ENCODE results near the gene HBM.
A peak's percentile ranks its signal among the peaks of the same experiment; 100 is the strongest.
"Not testable (repeated sequence)": the region's sequence is repeated elsewhere in the genome, so short reads cannot be mapped to it uniquely, and the experiment has no call there.

The HBM gene

GRCh38 chr16:146646-147045 is 19.1 kb upstream of the HBM start:
- Histone ChIP-seq H3K79me2 (ENCODE audit: control insufficient read depth, insufficient read depth, low read length, poor library complexity) (no peaks in the 10 kb centered on the region), H3K18ac (ENCODE audit: low read length) (no peak overlapping the region), H4K12ac (ENCODE audit: low read depth, low read length) (no peak overlapping the region), H3K23ac (ENCODE audit: low read length) (no peak overlapping the region), H4K8ac (ENCODE audit: low read depth, low read length) (no peak overlapping the region), H2AFZ (ENCODE audit: insufficient read depth, low read length, poor library complexity) (no peak overlapping the region), H3K4me2 (ENCODE audit: low read length) (no peak overlapping the region), H2BK120ac (ENCODE audit: insufficient read depth, low read length, poor library complexity) (no peak overlapping the region), H3K9me3 (ENCODE audit: insufficient read depth, low read depth, low read length) (no peaks in the 10 kb centered on the region), H3K27ac (ENCODE audit: low read depth, low read length) (no peak overlapping the region), H4K91ac (ENCODE audit: low read depth, low read length) (no peak overlapping the region), H2AK5ac (ENCODE audit: low read length) (no peak overlapping the region), H3K9ac (ENCODE audit: low read length) (no peak overlapping the region), H3K4me1 (ENCODE audit: control insufficient read depth in 1 of 2, insufficient read depth in 2 of 2, low read length in 2 of 2) (no peaks in the 10 kb centered on the region), H2BK12ac (ENCODE audit: low read length) (no peak overlapping the region), H3K4ac (ENCODE audit: low read depth, low read length) (no peak overlapping the region), H3K79me1 (ENCODE audit: low read length) (no peaks in the 10 kb centered on the region), H3K4me3 (ENCODE audit: low read depth, low read length) (no peak overlapping the region), H2BK5ac (ENCODE audit: low read depth, low read length, poor library complexity) (no peak overlapping the region), H3K27me3 (ENCODE audit: insufficient read depth, low read length) (no peaks in the 10 kb centered on the region), H3K14ac (ENCODE audit: low read length) (no peak overlapping the region), H3K36me3 (ENCODE audit: control insufficient read depth in 1 of 2, insufficient read depth in 2 of 2, low read length in 2 of 2) (no peaks in the 10 kb centered on the region)
- peak; percentile 47 to 84 for DNase-seq
- no CpG with 5 or more reads among the region's 2 CpGs for WGBS (ENCODE audit: extremely low coverage, insufficient coverage, insufficient read length)

DNA sequence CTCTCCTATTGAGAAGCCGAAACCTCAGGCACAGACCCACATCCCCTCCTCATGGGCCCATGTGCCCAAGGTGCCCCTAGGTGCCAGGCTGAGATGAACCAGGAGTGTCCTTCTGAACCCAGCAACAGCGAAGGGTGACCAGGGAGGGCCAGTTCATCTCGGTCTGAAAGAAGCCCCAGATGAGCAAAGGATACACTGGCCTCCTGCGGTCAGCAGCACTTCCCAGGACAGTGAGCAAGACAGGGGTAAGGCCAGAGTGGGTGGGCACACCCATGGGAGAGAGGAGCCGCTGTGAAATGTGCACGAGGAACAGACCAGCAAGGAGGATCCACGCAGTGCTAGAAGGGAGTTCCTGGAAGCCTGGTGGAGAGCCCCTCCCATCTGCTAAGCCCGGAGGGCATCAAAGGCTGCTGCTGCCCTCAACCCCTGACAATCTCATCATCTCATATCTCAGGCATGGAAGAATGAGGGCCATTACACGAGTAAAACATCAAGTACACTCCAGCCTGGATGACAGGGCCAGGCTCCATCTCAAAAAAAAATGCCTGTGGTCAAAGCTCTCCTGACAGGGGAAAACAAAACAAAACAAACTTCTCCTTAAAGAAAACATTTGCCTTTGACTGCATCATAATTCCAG is 16.6 kb upstream of the HBM start:
- no peak overlapping the region for H3K9ac ChIP-seq (ENCODE audit: low read length)
- no peaks in the 10 kb centered on the region for H3K9me3 ChIP-seq (ENCODE audit: insufficient read depth, low read depth, low read length)
- no peaks in the 10 kb centered on the region for H3K79me2 ChIP-seq (ENCODE audit: control insufficient read depth, insufficient read depth, low read length, poor library complexity)
- DNase-seq = peak; percentile 95 to 97
- no peaks in the 10 kb centered on the region for H3K4me1 ChIP-seq (ENCODE audit: control insufficient read depth in 1 of 2, insufficient read depth in 2 of 2, low read length in 2 of 2)
- H2BK5ac ChIP-seq (ENCODE audit: low read depth, low read length, poor library complexity) = no peak overlapping the region
- H2BK120ac ChIP-seq (ENCODE audit: insufficient read depth, low read length, poor library complexity) = no peak overlapping the region
- no peak overlapping the region for H3K27ac ChIP-seq (ENCODE audit: low read depth, low read length)
- H2AFZ ChIP-seq (ENCODE audit: insufficient read depth, low read length, poor library complexity) = no peak overlapping the region
- H4K12ac ChIP-seq (ENCODE audit: low read depth, low read length) = no peak overlapping the region
- peaks cover 2% of the 10 kb centered on the region for H3K27me3 ChIP-seq (ENCODE audit: insufficient read depth, low read length)
- H3K79me1 ChIP-seq (ENCODE audit: low read length) = no peaks in the 10 kb centered on the region
- H4K8ac ChIP-seq (ENCODE audit: low read depth, low read length) = no peak overlapping the region
- H4K91ac ChIP-seq (ENCODE audit: low read depth, low read length) = no peak overlapping the region
- no peak overlapping the region for H3K4me3 ChIP-seq (ENCODE audit: low read depth, low read length)
- WGBS (ENCODE audit: extremely low coverage, insufficient coverage, insufficient read length) = no CpG with 5 or more reads among the region's 9 CpGs
- no peak overlapping the region for H3K14ac ChIP-seq (ENCODE audit: low read length)
- no peaks in the 10 kb centered on the region for H3K36me3 ChIP-seq (ENCODE audit: control insufficient read depth in 1 of 2, insufficient read depth in 2 of 2, low read length in 2 of 2)
- H3K4me2 ChIP-seq (ENCODE audit: low read length) = no peak overlapping the region
- no peak overlapping the region for H2BK12ac ChIP-seq (ENCODE audit: low read length)
- no peak overlapping the region for H3K23ac ChIP-seq (ENCODE audit: low read length)
- no peak overlapping the region for H2AK5ac ChIP-seq (ENCODE audit: low read length)
- H3K4ac ChIP-seq (ENCODE audit: low read depth, low read length) = no peak overlapping the region
- no peak overlapping the region for H3K18ac ChIP-seq (ENCODE audit: low read length)

- H3K14ac ChIP-seq (ENCODE audit: low read length) = no peak within 1 kb of the TSS
- H3K36me3 ChIP-seq (ENCODE audit: control insufficient read depth in 1 of 2, insufficient read depth in 2 of 2, low read length in 2 of 2) = no peaks in the 10 kb centered on the region
- peaks cover 5 to 6% of the 10 kb centered on the region in 2 experiments for H3K4me1 ChIP-seq (ENCODE audit: control insufficient read depth in 1 of 2, insufficient read depth in 2 of 2, low read length in 2 of 2)
- no peak within 1 kb of the TSS for H2AFZ ChIP-seq (ENCODE audit: insufficient read depth, low read length, poor library complexity)
- H3K27me3 ChIP-seq (ENCODE audit: insufficient read depth, low read length) = peaks cover 25% of the 10 kb centered on the region
- no peak for DNase-seq
- no peak within 1 kb of the TSS for H4K8ac ChIP-seq (ENCODE audit: low read depth, low read length)
- no peak within 1 kb of the TSS for H3K27ac ChIP-seq (ENCODE audit: low read depth, low read length)
- H2BK12ac ChIP-seq (ENCODE audit: low read length) = no peak within 1 kb of the TSS
- H3K4me3 ChIP-seq (ENCODE audit: low read depth, low read length) = no peak within 1 kb of the TSS
- no peak within 1 kb of the TSS for H3K18ac ChIP-seq (ENCODE audit: low read length)
- H2AK5ac ChIP-seq (ENCODE audit: low read length) = no peak within 1 kb of the TSS
- H3K23ac ChIP-seq (ENCODE audit: low read length) = no peak within 1 kb of the TSS
- H4K12ac ChIP-seq (ENCODE audit: low read depth, low read length) = no peak within 1 kb of the TSS
- no CpG with 5 or more reads among the region's 17 CpGs for WGBS (ENCODE audit: extremely low coverage, insufficient coverage, insufficient read length)
- H2BK120ac ChIP-seq (ENCODE audit: insufficient read depth, low read length, poor library complexity) = no peak within 1 kb of the TSS
- no peak within 1 kb of the TSS for H4K91ac ChIP-seq (ENCODE audit: low read depth, low read length)
- H3K79me2 ChIP-seq (ENCODE audit: control insufficient read depth, insufficient read depth, low read length, poor library complexity) = no peaks in the 10 kb centered on the region
- H3K9me3 ChIP-seq (ENCODE audit: insufficient read depth, low read depth, low read length) = peaks cover 4% of the 10 kb centered on the region
- no peaks in the 10 kb centered on the region for H3K79me1 ChIP-seq (ENCODE audit: low read length)
- no peak within 1 kb of the TSS for H3K9ac ChIP-seq (ENCODE audit: low read length)
- no peak within 1 kb of the TSS for H2BK5ac ChIP-seq (ENCODE audit: low read depth, low read length, poor library complexity)
- no peak within 1 kb of the TSS for H3K4ac ChIP-seq (ENCODE audit: low read depth, low read length)
- no peak within 1 kb of the TSS for H3K4me2 ChIP-seq (ENCODE audit: low read length)
Measured at GRCh38 chr16:152141-153128, 13.3 kb upstream of the HBM start, which contains the start of gene HBZ. HBZ (plus strand) TSS chr16:152644; CDS start chr16:152910, 266 bp downstream.

DNA sequence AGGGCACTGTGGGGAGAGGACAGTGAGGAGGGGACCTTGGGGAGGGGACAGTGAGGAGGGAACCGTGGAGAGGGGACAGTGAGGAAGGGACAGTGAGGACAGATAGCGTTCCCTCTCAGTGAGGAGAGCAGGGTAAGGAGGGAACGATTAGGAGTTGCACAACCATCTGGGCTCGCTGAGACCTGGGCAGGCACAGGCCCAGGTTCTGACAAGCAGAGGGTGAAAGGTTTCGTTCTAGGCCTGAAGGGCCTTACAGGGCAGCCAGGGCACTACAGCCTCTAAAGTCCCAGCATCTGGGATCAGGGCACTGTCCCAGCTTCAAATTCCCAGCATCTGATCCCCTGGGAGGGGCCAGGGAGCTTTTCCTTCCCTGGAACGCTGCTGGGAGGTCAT is 12.7 kb upstream of the HBM start:
- not testable (repeated sequence) for DNase-seq; H2BK12ac ChIP-seq (ENCODE audit: low read length); H3K4me1 ChIP-seq (ENCODE audit: control insufficient read depth in 1 of 2, insufficient read depth in 2 of 2, low read length in 2 of 2); H3K14ac ChIP-seq (ENCODE audit: low read length); H3K18ac ChIP-seq (ENCODE audit: low read length); H3K79me1 ChIP-seq (ENCODE audit: low read length); H3K23ac ChIP-seq (ENCODE audit: low read length); H2AK5ac ChIP-seq (ENCODE audit: low read length); H4K12ac ChIP-seq (ENCODE audit: low read depth, low read length); H3K79me2 ChIP-seq (ENCODE audit: control insufficient read depth, insufficient read depth, low read length, poor library complexity); H3K4me2 ChIP-seq (ENCODE audit: low read length); H3K9ac ChIP-seq (ENCODE audit: low read length); H4K91ac ChIP-seq (ENCODE audit: low read depth, low read length); H4K8ac ChIP-seq (ENCODE audit: low read depth, low read length); H3K4me3 ChIP-seq (ENCODE audit: low read depth, low read length); H3K36me3 ChIP-seq (ENCODE audit: control insufficient read depth in 1 of 2, insufficient read depth in 2 of 2, low read length in 2 of 2); H2BK5ac ChIP-seq (ENCODE audit: low read depth, low read length, poor library complexity); H3K27ac ChIP-seq (ENCODE audit: low read depth, low read length); H3K4ac ChIP-seq (ENCODE audit: low read depth, low read length); H3K9me3 ChIP-seq (ENCODE audit: insufficient read depth, low read depth, low read length); H2AFZ ChIP-seq (ENCODE audit: insufficient read depth, low read length, poor library complexity); H2BK120ac ChIP-seq (ENCODE audit: insufficient read depth, low read length, poor library complexity)
- peaks cover 25% of the 10 kb centered on the region for H3K27me3 ChIP-seq (ENCODE audit: insufficient read depth, low read length)
- WGBS (ENCODE audit: extremely low coverage, insufficient coverage, insufficient read length) = no CpG with 5 or more reads among the region's 6 CpGs

Measured in trophoblast cell (in vitro differentiated cells and primary cell).